ENCODE measurements around the gene CA4.
"Not testable (repeated sequence)": the region's sequence is repeated elsewhere in the genome, so short reads cannot be mapped to it uniquely, and the experiment has no call there.

DNA sequence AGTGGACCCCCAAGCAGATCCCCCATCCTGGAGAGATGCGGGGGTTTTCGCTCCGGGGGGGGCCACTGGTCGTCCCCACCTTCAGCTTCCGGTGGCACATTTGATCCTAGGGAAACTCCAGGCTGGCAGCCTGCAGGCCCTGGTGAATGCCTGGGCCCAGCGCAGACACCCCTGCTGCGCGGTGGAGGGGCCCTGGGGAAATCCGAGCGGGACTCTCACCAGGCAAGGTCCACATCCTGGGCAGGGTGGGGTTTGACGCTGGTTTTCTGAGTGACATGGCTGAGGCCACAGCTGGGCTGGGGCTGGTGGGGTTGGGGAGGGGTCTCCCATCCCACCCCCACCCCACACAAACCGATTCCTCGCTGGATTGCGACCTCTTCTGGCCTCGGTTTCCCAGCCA, 30.6 kb upstream of the CA4 start:
- not testable (repeated sequence) for TF ChIP-seq CTCF (conservative IDR thresholded peaks at IDR 0.05; ENCODE audit: low read length); EZH2phosphoT487 (IDR thresholded peaks at IDR 0.05; ENCODE audit: borderline replicate concordance)
